HCT116 (cell line): Measurements from ENCODE around the gene NFIB.

ENCODE experiments used
- JUND ChIP-seq: IDR thresholded peaks from 2 replicates; pipeline ENCODE4 v1.6.1; 2012
- POLR2A ChIP-seq: IDR thresholded peaks from 2 replicates; pipeline ENCODE4 v1.7.0; 2011; ENCODE audit warnings: borderline replicate concordance; ENCODE audit not compliant: insufficient read depth, insufficient read length; ENCODE audit errors: extremely low read depth
- ZNF274 ChIP-seq: fragments of 200-500 bp; sonication (Bioruptor generic); IDR thresholded peaks from 2 replicates; pipeline ENCODE4 v1.6.1; 2014; ENCODE audit warnings: mild to moderate bottlenecking, low read depth, low read length, inconsistent platforms
- TF ChIP-seq, protein P1 (sequence below), 3 experiments: fragments of 200-600 bp in 1 of 3; sonication (generic) in 1 of 3; IDR thresholded peaks in 2 of 3; conservative IDR thresholded peaks in 1 of 3; 2 replicates each; pipeline ENCODE4 v1.5.1; 2012 to 2017; ENCODE audit warnings: low read depth in 2 of 3, low read length in 2 of 3, antibody characterized with exemption in 1 of 3, borderline replicate concordance in 1 of 3, control low read depth in 1 of 3, mild to moderate bottlenecking in 1 of 3, mixed read lengths in 1 of 3, mixed run types in 1 of 3, moderate library complexity in 1 of 3; ENCODE audit not compliant: insufficient read depth in 1 of 3

DNA sequence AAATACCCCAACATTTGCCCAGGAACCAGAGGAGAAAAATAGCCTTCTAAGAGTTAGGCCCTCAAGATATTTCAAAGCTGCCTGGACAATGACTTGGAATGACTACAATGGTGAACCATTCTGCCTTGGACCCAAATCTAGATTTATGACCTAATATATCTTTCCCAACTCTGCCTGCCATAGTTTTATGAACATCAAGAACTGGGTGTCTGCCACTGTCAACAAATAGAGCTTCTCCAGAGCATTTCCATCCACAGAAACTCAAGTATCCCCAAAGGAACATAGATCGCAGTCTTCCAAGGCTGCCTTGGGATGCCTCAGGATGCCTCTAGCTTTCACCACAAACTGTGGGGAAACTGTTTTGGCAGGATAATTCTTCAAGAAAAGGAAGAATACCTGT lies 48.2 kb upstream of the NFIB start:
- TF ChIP-seq, protein P1, sequence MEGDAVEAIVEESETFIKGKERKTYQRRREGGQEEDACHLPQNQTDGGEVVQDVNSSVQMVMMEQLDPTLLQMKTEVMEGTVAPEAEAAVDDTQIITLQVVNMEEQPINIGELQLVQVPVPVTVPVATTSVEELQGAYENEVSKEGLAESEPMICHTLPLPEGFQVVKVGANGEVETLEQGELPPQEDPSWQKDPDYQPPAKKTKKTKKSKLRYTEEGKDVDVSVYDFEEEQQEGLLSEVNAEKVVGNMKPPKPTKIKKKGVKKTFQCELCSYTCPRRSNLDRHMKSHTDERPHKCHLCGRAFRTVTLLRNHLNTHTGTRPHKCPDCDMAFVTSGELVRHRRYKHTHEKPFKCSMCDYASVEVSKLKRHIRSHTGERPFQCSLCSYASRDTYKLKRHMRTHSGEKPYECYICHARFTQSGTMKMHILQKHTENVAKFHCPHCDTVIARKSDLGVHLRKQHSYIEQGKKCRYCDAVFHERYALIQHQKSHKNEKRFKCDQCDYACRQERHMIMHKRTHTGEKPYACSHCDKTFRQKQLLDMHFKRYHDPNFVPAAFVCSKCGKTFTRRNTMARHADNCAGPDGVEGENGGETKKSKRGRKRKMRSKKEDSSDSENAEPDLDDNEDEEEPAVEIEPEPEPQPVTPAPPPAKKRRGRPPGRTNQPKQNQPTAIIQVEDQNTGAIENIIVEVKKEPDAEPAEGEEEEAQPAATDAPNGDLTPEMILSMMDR (IDR thresholded peaks at IDR 0.05 in 2 of 3, conservative IDR thresholded peaks at IDR 0.05 in 1 of 3; ENCODE audit: borderline replicate concordance in 1 of 3, insufficient read depth in 1 of 3, low read depth in 2 of 3, low read length in 2 of 3), result no peak
- TF ChIP-seq POLR2A, result no peak
- no peak for TF ChIP-seq ZNF274
- no peak for TF ChIP-seq JUND
